IPS-NIHi11 (cell line): Measurements from ENCODE around the gene TTC22.

Experiments used
- DNase-seq: peaks from one replicate; pipeline ENCODE4 v3.0.0; 2012; ENCODE audit warnings: mixed read lengths, low spot score

Gene TTC22

DNA sequence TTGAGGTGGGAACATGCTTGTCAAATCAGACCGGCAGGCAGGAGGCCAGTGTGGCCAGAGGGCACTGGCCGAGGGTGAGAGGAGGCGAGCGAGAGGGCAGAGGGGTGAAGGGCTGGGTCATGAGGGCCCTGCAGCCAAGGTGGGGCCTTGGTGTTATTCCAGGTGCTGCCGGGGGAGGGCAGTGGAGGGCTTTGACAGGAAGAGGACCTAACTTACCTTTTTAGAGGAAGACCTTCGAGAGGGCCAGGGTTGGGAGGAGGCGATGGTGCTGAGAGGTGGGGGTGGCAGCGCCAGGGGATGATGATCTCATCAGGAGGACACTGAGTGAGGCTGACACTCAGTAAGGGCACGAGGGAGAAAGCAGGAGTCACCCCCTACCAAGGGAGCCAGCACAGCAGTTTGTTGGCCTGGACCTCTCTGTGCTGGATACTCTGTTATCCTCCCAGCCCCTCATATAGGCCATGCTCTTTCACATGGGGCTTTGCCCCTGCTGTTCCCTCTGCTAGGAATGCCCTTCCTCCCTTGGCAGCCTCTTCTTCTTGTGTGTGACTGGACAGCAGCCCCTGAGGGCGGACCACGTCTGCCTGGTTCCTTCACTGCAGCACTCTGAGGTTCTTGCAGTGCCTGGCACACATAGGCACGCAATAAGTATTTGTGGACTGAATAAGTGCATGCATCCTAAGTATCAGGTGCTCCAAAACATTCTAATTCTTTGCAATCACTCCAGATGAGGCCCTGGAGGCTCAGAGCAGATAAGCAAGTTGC lies 7.5 kb upstream of the TTC22 start:
- DNase-seq, result no peak

DNA sequence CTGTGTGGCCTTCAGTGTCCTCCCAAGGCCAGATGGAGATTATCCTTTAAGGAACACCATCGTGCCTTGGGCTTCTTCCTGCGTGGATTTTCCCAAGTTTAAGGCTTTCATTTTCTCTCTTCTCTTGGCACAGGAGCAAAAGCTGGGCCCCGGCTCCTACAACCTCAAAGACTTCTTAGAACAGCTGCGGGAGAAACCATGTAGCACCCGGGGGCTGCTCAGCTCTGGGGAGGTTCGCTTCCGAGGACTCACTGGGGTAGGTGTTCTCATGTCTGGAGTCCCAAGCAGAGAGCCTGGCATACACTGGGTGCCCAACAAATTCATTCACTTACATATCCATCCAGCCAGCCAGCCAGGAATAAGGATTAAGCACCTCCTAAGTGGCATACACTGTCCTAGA lies 6.6 kb upstream of the TTC22 start:
- DNase-seq, result no peak

DNA sequence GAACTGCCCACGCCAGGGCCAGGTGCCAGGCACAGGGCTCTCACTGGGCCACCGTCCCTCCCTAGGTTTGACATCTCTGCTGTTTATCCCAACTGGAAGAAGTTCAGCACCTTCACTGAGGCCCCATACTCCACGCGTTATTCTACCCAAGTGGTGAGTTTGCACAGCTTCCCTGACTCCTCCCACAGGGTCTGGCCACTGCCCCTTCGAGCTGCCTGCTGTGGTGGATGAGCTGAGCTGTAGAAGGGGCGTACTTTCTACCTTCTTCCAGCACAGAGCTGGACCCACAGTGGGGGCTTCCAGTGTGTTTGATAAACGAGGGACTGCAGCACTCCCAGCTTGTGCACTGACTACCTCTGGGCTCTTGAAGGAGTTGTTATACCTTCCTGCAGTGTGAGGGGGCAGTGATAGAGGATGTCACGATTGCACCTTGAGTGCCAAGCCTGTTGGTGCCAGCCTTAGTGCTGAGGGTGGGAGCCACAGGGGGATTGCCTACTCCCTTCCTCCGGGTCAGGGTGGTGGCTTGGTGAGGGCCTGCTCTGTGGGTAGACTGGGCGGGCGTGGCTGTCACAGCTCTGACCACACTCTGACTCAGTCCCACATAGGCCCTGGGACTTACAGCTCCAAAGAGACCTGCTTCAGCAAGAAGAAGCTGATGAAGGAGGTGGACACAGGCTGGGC lies 5.9 kb upstream of the TTC22 start:
- no peak for DNase-seq

DNA sequence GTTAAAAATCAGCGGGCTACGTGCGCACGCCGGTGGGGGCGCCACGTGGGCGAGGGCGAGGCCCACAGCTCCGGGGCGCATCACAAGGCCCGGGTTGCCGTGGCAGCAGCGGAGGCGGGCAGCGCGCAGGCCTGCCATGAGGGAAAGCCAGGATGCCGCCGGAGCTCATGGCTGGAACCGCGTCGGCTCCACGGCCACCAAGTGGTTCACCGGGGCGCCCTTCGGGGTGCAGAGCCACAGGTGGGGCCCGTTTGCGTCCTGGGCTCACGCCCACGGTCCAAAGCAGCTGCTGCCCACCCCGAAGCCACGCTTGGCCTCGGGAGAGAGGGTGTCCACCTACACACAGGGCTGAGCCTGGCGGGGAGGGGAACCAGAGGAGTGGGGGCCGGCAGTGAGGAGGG lies 4.9 kb upstream of the TTC22 start:
- no peak for DNase-seq

DNA sequence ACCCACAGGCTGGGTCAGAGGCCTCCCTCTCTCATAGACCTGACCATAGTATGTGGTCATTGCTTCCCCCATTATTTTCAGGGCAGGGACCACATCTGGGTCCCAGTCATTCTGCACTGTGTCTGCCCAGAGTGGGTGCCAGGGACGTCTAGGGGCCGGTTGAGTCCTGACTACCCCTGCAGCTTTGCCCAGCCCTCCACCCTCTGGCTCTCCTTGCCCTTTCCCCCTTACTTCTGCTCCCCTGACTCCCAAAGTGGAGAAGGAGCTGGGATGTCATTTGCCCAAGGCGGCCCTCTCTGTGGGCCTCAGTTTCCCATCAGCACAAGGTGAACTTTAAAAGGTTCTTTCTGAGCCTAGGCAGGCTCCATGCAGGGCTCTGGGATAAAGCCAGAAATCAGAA lies 4.3 kb upstream of the TTC22 start:
- no peak for DNase-seq

DNA sequence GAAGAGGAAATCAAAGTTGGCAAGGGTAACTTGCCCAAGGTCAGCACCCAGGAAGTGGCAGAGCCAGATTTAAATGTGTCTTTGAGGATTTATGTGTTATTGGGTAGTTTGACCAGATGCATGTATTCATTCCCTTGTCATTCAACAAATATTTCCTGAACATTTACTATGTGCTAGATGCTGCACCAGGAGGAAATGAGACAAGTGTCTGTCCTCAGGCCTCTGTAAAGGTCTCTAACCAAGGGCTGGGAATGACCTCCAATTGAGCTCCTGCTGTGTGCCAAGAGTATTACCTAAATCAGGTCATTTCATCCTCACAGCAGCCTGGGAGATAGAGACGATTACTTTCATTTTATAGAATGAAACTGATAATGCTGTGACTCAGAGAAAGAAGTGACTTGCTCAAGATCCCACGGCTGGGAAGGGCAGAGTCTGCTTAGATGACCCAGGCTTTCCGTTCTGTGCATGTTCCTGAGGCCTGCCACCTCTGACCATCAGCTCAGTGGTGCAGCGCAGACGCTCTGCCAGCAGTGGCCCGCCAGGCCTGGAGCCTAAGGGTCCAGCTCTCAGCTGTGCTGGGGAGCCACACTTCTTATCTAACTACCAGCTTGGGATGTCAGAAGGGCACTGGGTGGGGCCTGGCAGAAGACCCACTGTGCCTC lies 3.5 kb upstream of the TTC22 start:
- no peak for DNase-seq

DNA sequence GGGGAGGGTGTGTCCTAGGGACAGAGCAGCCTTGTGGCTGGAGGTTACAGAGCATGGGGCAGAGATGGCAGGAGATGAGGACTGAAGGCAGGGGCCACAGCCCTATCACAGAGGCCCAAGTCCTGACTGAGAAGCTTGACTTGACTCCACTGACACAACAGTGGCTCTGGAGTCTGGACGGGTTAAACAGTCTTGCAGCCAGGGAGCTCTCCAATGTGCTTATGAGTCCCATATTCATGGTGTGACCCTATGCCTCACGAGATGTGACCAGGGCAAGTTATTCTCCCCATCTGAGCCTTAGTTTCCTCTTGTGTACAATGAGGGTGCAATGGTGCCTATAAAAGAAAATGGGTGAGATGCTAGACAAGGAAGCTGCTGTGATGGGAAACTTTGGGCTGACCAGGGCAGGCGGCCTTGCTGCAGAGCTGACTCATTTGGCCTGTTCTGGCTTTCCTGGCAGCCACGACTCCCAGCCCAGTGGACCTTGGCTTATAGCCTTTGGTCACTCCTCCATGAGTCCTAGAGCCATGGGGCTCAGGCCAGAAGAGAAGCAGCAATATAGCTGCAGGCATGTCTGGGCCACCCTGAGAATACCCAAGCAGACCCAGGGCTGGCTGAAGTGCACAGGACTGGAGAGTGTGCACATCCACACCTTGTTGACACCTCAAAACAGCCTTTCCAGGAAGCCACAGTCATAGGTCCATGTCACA lies 2.8 kb upstream of the TTC22 start:
- no peak for DNase-seq

DNA sequence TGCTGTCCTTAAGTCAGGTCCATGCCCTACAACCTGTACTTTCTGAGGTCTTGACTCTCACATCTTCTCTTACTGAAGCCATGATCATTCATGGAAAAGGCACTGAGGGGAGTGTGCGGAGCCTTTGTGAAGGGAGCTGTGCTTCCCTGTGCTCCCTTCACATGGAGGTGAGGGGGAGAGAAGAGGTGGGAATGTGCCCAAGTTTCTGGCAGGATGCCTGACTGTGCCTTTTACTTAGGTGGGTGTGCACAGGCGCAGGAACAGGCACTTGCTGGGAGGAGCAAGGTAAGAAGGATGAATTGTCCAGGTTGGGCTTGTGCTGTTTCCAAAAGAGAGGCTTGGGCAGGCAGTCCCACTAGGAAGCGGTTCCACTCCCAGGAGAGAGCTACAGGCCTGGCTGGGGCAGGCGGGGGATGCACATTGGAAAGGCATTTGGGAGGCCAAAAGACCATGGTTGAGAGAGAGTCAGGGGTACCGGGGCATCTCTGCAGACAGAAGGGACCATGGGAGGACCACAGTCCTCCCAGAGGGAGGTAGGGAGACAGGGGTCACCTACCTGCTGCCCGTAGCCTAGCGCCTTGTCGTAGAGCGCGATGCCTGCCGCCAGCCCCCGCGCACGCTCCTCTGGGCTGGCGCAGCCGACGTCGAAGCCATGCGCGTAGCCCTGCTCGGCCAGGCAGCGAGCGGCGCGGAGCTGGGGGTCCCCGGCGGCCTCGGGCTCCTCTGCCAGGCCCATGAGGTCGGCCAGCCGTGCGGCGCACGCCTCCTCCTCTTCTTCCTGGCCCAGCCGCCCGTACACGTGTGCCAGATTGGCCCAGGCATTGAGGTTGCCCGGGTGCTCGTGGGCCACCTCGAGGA lies 853 bp downstream of the TTC22 start:
- no peak for DNase-seq

DNA sequence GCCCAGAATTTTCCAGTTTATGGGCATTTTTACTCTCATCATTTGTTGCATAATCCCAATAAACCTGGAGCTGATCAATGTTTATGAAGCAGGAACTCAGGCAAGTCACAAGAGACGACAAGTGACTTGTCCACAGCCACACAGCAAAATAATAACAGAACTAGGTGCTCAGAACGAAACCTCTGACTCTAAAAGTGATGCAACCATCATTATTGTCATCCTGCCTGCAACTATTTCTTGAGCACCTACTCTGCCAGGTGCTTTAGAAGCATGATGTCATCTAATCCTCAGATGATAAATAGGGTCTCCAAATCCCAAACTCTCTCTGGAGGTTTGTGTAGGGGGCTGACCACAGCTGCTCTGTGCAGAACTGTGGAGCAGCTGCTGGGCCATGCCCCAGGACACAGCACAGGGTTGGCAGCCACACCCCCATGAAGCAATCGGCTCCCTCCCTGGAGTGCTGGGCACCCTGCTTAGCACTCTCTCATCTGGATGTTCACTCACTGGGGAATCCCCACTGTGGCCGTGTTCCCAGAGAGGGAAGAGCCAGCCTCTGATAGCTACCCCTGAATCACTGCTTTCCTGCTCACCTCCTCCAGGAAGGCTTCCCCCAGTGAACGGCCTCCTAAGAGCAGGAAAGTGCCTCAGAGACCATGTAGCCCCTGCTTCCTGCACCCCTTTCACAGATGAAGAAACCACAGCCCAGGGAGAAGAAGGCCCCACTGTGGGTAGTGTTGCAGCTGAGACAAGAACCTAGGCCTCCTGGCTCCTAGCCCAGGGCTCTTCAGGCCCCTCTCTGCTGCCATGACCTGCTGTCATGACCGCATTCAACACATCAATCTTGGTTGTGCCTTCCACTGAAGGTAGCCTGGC lies 2.1 kb downstream of the TTC22 start:
- no peak for DNase-seq

DNA sequence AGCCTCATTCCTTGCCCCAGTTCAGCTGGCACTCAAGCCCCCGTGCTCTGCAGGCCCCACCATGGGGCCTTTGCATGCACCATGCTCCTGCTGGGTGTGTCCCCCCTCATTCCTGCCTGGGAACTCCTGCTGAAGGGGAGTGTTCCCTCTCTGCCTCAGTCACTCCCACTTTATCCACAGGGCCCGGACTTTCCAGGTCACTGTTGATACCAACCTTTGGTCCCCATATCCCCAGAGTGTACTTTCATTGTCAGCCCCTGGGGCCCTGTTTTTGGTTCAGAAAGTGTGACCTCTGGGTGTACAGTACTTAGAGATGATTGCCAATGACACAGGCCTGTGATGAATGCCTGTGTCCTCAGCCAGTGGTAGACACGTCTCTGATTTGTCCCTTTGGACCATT lies 2.9 kb downstream of the TTC22 start:
- DNase-seq, result no peak

DNA sequence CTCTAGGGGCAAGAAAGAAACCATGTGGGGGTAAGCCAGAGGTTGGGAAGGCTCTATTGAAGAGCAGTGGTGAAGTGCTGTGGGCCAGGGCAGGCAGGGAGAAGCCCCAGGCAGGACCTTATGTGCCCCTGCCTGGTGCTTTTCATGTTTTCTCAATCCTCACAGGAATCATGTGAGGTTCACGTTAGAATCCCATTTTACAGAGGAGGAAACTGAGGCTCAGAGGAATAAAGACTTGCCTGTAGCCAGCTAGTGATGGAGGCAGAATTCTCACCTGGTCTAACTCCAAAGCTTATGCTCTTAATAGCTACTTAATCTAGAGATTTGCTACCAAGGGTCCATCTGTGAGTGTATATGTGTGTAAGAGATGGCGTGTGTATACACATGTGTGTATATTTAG lies 4.2 kb downstream of the TTC22 start:
- DNase-seq, result no peak

DNA sequence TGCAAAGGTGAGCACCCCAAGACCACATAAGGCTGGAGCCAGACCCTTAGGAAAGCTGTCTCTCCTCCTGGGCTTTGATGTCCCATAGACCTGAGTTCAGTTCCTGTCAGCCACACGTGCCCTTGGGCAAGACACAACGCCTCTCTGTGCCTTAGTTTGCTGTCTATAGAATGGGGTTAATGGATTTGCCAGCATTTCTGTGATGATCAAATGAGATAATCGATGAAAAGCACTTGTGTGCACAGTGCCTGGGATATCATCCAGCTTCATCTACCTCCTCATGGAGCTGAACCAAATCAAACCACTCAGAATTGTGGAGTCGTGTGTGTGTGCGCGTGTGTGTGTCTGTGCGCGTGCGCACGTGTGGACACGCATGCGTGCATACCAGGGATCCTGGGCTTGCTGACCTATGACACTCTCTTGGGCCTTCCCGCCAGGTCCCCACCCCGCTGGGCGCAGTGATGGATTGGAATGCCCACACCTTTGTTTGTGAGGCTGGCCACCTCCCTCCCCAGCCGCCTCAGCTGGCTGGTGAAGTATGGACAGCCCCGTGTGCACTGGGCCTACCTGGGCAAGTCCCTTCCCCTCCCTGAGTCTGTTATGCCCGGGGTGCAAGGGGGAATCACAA lies 5.2 kb downstream of the TTC22 start:
- no peak for DNase-seq

DNA sequence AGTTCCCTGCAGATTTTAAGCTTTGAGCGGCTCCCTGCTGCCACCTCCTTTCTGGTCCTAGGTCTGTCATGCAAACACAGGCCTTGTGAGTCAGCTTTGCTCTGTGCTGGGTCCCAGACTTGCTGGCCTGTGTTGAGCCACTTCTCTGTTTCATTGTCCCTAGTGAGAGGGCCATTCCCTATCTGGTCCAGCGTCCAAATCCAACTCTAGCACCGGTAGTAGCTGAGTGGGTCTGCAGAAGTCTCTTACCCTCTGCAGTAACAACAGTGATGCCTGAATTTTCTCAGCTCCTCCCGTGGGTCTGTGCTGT lies 5.8 kb downstream of the TTC22 start:
- DNase-seq, result no peak

DNA sequence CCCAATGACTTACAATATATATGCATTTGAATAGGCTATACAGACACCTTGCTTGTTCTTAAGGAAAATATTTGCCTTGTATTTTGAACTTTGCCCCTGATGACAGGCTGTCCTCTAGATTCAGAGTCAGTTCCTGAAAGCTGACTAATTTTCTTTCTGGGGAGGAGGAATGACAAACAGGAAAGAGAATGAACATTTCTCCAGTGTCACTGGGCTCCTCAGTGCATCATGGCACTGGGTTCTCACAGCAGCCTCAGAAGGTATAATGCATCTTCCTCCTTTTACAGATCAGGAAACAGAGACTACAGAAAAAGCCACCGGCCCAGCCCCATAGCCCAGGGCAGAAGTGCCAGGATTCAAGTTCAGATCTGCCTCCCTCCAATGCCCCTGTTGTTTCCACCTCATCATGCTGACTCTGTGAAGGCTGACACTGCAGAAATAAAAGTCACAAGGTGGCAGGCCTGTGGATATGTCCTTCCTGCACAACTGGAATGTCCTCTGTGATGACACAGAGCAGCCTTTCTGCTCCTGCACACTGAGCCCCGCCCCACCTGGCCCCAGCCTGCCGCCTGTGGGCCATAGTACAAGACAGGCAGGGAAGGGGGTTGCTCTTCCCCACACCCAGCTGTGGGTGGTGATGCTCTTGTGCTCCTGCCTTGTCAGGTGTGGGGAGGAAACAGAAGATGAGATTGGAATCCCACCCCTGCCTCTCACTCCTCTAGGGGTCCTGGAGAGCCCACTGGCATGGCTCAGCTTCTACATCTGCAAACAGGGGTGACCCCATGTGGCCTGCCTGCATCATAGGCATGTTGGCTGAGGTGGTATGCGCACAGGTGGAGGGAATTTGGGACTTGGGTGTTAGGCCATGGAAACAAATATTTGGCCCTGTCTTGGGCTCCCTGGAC lies 6.4 kb downstream of the TTC22 start:
- peak; percentile 46 for DNase-seq

DNA sequence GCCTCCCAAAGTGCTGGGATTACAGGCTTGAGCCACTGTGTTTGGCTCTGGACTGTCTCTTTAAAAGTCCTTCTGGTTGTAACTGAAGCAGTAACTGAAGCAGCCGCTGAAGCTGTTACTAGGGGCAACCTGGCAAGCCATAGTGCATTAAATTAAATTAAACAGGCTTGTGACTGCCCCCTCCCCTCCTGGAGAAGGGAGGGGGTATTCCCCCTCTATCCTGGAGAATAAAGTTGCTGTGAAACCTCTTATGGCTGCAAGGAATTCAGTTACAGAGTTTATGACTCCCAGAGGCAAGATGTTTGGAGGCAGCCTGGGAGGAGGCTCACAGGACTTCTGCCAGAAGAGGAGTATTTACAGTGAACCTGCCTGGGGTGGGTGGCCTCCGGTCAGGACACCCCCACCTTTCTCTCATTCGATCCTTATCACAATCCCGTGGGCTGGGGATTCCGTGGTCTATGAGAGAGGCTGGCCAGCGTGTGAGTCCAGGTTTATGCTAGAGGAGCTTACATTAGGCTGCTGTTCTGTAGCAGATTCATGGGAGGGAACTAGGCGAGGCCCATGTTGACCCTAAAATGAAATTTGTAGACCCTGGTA lies 8.3 kb downstream of the TTC22 start:
- DNase-seq, result no peak

DNA sequence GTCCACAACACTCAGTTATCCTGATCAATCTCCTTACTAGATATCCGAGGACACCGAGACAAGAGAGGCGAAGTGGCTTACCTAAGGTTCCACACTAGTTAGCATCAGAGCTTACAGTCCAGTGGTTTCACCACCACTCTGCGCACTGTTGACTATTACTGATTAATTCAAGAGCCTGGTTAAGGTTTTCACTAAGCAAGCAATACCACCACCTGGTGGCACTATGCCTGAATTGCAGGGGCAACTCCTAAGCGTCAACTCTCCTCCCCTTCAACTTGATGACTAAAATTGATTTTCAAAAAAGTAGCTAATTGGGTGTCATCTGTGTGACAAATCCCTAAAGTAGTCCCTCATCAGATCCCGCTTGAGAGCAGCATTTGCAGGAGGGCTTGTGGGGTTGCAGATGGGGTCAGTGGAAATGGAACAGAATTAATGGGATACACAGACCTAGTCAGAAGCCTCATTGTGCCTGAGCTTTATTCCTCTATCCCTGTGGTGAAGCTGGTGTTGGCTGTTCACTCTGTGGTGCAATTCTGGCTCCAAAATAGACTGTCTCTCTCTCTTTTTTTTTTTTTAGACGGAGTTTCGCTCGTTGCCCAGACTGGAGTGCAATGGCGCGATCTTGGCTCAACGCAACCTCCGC lies 9.1 kb downstream of the TTC22 start:
- peak; percentile 71 for DNase-seq

DNA sequence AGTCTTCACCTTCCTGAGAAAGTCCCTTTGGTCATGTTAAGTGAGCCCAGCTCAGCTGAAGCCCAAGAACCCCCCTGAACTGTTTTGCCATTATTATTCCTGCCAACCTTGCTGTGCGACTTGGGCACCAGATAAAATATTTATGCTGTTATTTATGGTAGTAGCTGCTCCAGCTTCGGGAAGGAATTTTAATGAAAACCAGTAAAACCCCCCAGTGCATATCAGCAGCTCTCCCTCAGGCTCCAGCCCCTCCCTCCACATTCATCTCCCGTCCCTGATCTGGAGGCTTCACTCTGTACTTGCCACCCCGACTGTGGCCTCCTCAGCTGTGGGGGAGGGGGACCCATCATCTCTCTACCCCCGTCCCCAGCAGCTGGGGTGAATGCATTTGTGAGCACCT lies 12.7 kb downstream of the TTC22 start:
- DNase-seq, result no peak

DNA sequence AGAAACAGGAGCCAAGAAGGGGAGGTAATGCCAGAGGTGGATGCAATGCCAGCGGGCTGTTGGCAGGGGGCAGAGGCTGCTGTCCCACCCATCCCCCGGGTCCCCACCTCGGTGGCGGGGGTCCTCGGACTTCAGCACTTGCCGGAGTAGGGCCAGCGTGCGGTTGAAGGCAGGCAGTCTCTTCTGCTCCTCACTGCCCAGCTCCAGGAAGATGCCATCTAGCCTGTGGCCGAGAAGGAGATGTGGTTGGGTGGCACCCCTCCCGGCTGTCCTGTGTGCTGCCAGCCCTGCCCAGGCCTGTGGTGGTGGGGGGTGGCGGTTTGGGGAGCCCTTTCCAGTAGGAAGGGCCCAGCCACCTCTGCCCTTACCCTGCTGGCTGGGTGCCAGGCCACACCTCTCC lies 13.5 kb downstream of the TTC22 start:
- no peak for DNase-seq

DNA sequence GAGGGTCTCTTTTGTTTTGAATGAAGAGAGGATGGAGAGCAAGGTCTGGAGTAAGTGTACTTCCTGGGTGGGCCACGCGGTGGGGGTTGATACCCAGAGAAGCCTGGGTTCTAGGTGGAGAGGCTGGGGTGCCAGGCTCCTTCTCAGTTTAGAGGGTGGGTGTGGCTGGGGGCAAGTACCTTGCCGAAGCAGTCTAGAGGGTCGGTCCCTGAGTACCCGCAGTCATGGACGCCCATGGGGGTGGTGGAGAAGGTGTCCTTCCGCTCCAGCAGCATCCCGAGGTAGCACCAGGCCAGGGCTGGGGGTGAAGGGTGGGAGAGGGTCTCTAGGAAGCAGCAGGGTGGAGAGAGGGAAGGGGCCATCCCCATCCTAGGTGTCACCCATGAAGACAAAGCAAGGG lies 14.3 kb downstream of the TTC22 start:
- DNase-seq, result no peak
